Adrenal gland (tissue), 19 donors: ENCODE data around the gene NLRP7. TPM values are rescaled to one million over a fixed set of nuclear protein-coding genes. Genes with fewer than 3 reads are reported as not detected.
"Not testable (repeated sequence)": the region's sequence is repeated elsewhere in the genome, so short reads cannot be mapped to it uniquely, and the experiment has no call there.

Experiments
- DNase-seq, 7 donors: peaks; one replicate each; pipeline ENCODE4 v3.0.0-alpha.2; 2019 to 2020
- H3K27ac ChIP-seq, 5 donors: fragments of 200-600 bp; sonication (generic) in 4 of 5; 1 replicate in 3 of 5; 2 replicates in 2 of 5; pipeline versions ENCODE4 v1.5.1 to v1.8.0; 2016 to 2020; ENCODE audit warnings: mild to moderate bottlenecking in 1 of 5
- H3K27me3 ChIP-seq: fragments of 200-600 bp; 2 replicates; pipeline ENCODE4 v1.8.0; 2021
- H3K36me3 ChIP-seq, 2 donors: fragments of 200-600 bp; replicated peaks in 1 of 2; 1 replicate in 1 of 2; 2 replicates in 1 of 2; pipeline versions ENCODE4 v1.5.1 to v1.8.0; 2018 to 2022
- H3K4me1 ChIP-seq, 2 donors: fragments of 200-600 bp; replicated peaks in 1 of 2; 1 replicate in 1 of 2; 2 replicates in 1 of 2; pipeline versions ENCODE4 v1.5.1 to v1.8.0; 2018 to 2021
- H3K4me3 ChIP-seq, 4 donors: fragments of 200-600 bp; sonication (generic) in 3 of 4; one replicate each; pipeline ENCODE4 v1.5.1; 2016 to 2018
- H3K9me3 ChIP-seq, 3 donors: fragments of 200-600 bp; sonication (generic) in 1 of 3; replicated peaks in 1 of 3; 1 replicate in 2 of 3; 2 replicates in 1 of 3; pipeline versions ENCODE4 v1.5.1 to v1.8.0; 2016 to 2021
- CTCF ChIP-seq, 6 experiments: fragments of 450-650 bp in 4 of 6; fragments of 200-600 bp in 2 of 6; sonication (generic) in 1 of 6; IDR thresholded peaks; 1 replicate in 5 of 6; 2 replicates in 1 of 6; pipeline versions ENCODE4 v1.5.1 to v1.8.0; 2016 to 2021; ENCODE audit warnings: antibody characterized with exemption in 6 of 6, mild to moderate bottlenecking in 2 of 6, moderate library complexity in 1 of 6
- POLR2A ChIP-seq, 2 donors: fragments of 450-650 bp; IDR thresholded peaks; one replicate each; pipeline ENCODE4 v1.6.1; 2017; ENCODE audit warnings: antibody characterized with exemption in 2 of 2, mild to moderate bottlenecking in 2 of 2, moderate library complexity in 1 of 2
- WGBS, 4 donors: extraction: QIAGEN DNeasy Blood & Tissue Kit in 2 of 4; methylation state at CpG; one replicate each; pipeline versions ENCODE4 v1.1.5 to v1.1.7; 2013 to 2017; 5-methylcytosine and 5-hydroxymethylcytosine counted together
- intact Hi-C, 2 donors: fragments of 100-400 bp; cut with DNase I; formaldehyde crosslinking; loops; one replicate each; pipeline versions ENCODE4 v1.14.1 to v1.15.0; 2022 to 2023
- long read RNA-seq, 10 donors: library from polyadenylated mRNA in 3 of 10; unstranded in 2 of 10; stranded (forward) in 1 of 10; transcript quantifications; one replicate each; pipeline ENCODE4 v2.0.0 and lab custom pipeline, GENCODE V29; 2021 to 2026
- polyA plus RNA-seq, 3 donors: library from polyadenylated mRNA; stranded (reverse); fragments of 200-250 nt in 2 of 3; fragments of 350-450 nt in 1 of 3; fragmentation: Illumina TruSeq in 1 of 3; extraction: RNeasy Lipid Tissue Mini Kit (QIAGEN cat#74804) in 1 of 3; gene quantifications; one replicate each; pipeline ENCODE4 v1.2.3, GENCODE V29; 2013 to 2014
- total RNA-seq, 9 donors: library from RNA; depleted of rRNA in 4 of 9; stranded (reverse); fragments of >200 nt in 4 of 9; fragments of 120-200 nt in 1 of 9; fragmentation: NEBNext Ultra II Directional in 1 of 9; extraction: Animal tissue kit (Norgen Biotek cat#: 25700) in 1 of 9; gene quantifications; one replicate each; pipeline versions ENCODE4 v1.1.0 to v1.2.4, GENCODE V29; 2013 to 2023
- donor health status: healthy with polysubstance abuse.
- donor health status: Bipolar disorder and iron deficiency.
- donor health status: DM: yes; HTN: yes; CAD: no.
- donor health status: DM: no; HTN: no; CAD: no.
- donor health status: DM: no; HTN: no; CAD: no.
- donor health status: DM: yes; HTN: yes; CAD: no.

Gene NLRP7
- total RNA-seq (not detected), polyA plus RNA-seq (under 1 TPM in 1 of 3 donors, not detected in 2; 0.05 TPM)
- long read RNA-seq, donor 1, partial matches to known transcripts: 34 of 34 reads
- long read RNA-seq, donor 1, other reads (novel, unspliced or antisense): 0 of 34 reads
- long read RNA-seq, donor 2, partial matches to known transcripts: 13 of 13 reads
- long read RNA-seq, donor 2, other reads (novel, unspliced or antisense): 0 of 13 reads
- long read RNA-seq, donor 3, partial matches to known transcripts: 15 of 15 reads
- long read RNA-seq, donor 3, other reads (novel, unspliced or antisense): 0 of 15 reads
- long read RNA-seq, donor 4: 0 reads
- long read RNA-seq, donor 5: 0 reads
- long read RNA-seq, donor 6: 0 reads
- long read RNA-seq, donor 7: 0 reads
- long read RNA-seq, donor 8: 0 reads
- long read RNA-seq, donor 9: 0 reads
- long read RNA-seq, donor 10, partial matches to known transcripts: 5 of 5 reads
- long read RNA-seq, donor 10, other reads (novel, unspliced or antisense): 0 of 5 reads

GRCh38 chr19:54947381-54947780, at the start of gene NLRP7:
NLRP7 (minus strand) TSS chr19:54947530.
- 77 to 86% (median 83%) methylated on average over 8 of the region's 8 CpGs for WGBS, 4 donors
- TF ChIP-seq CTCF (IDR thresholded peaks at IDR 0.05) (no peak), POLR2A (IDR thresholded peaks at IDR 0.05) (no peak)
- H3K27me3 ChIP-seq: no peaks in the 10 kb centered on the region
- no peaks in the 10 kb centered on the region for H3K9me3 ChIP-seq
- H3K27ac ChIP-seq: no peak within 1 kb of the TSS
- no peak within 1 kb of the TSS for H3K4me3 ChIP-seq
- H3K4me1 ChIP-seq: no peaks in the 10 kb centered on the region
- DNase-seq: no peak
- intact Hi-C loops: no loop called here
- H3K36me3 ChIP-seq: no peaks in the 10 kb centered on the region

- no peak for DNase-seq
- TF ChIP-seq CTCF (IDR thresholded peaks at IDR 0.05) (no peak), POLR2A (IDR thresholded peaks at IDR 0.05) (no peak)
- H3K36me3 ChIP-seq: no peaks in the 10 kb centered on the region
- no peaks in the 10 kb centered on the region for H3K4me1 ChIP-seq
- WGBS, 4 donors: 61 to 74% (median 67%) methylated on average over 3 of the region's 3 CpGs
- no peaks in the 10 kb centered on the region for H3K27me3 ChIP-seq
- no peak overlapping the region for H3K27ac ChIP-seq
- intact Hi-C loops: no loop called here
- H3K9me3 ChIP-seq: no peaks in the 10 kb centered on the region
- H3K4me3 ChIP-seq: no peak overlapping the region
Observed at GRCh38 chr19:54995561-54995960, 48.2 kb upstream of the NLRP7 start.

GRCh38 chr19:54989531-54989930, 42.2 kb upstream of the NLRP7 start:
- WGBS, 4 donors: 83 to 97% (median 87%) methylated on average over 11 of the region's 11 CpGs
- intact Hi-C loops, H3K9me3 ChIP-seq, H3K36me3 ChIP-seq, H3K4me3 ChIP-seq, H3K27ac ChIP-seq, H3K4me1 ChIP-seq, DNase-seq, H3K27me3 ChIP-seq: not testable (repeated sequence)

GRCh38 chr19:54982562-54982961, 35.2 kb upstream of the NLRP7 start:
- H3K4me1 ChIP-seq, H3K9me3 ChIP-seq, H3K27me3 ChIP-seq, H3K27ac ChIP-seq, DNase-seq, intact Hi-C loops, H3K36me3 ChIP-seq, H3K4me3 ChIP-seq: not testable (repeated sequence)
- 65 to 91% (median 81%) methylated on average over 6 to 17 of the region's 23 CpGs for WGBS, 4 donors

- DNase-seq, H3K27me3 ChIP-seq, intact Hi-C loops, H3K4me1 ChIP-seq, H3K4me3 ChIP-seq, H3K9me3 ChIP-seq, H3K36me3 ChIP-seq, H3K27ac ChIP-seq: not testable (repeated sequence)
- 70 to 79% (median 75%) methylated on average over 16 to 19 of the region's 19 CpGs for WGBS, 4 donors
Observed at GRCh38 chr19:54973229-54974090, 26.1 kb upstream of the NLRP7 start.

- intact Hi-C loops, H3K36me3 ChIP-seq, H3K9me3 ChIP-seq, H3K27me3 ChIP-seq, H3K4me1 ChIP-seq, DNase-seq, H3K4me3 ChIP-seq, H3K27ac ChIP-seq: not testable (repeated sequence)
- 67 to 87% (median 77%) methylated on average over 4 of the region's 5 CpGs for WGBS, 4 donors
Observed at GRCh38 chr19:54971446-54971845, 24.1 kb upstream of the NLRP7 start.
